Stomach smooth muscle (tissue), 2 donors: Measurements from ENCODE around the gene SLC6A2.

Experiments used
- H3K27ac ChIP-seq: one replicate; pipeline ENCODE4 v1.7.0; 2013; ENCODE audit warnings: mild to moderate bottlenecking, low read length, inconsistent platforms
- H3K27me3 ChIP-seq, 2 donors: one replicate each; pipeline ENCODE4 v1.7.0; 2013; ENCODE audit warnings: low read length in 2 of 2; ENCODE audit not compliant: insufficient read depth in 2 of 2, control insufficient read depth in 1 of 2
- H3K36me3 ChIP-seq, 2 donors: one replicate each; pipeline ENCODE4 v1.7.0; 2013; ENCODE audit warnings: low read length in 2 of 2; ENCODE audit not compliant: control insufficient read depth in 2 of 2, insufficient read depth in 2 of 2
- H3K4me1 ChIP-seq: one replicate; pipeline ENCODE4 v1.7.0; 2013; ENCODE audit warnings: low read length; ENCODE audit not compliant: control insufficient read depth, insufficient read depth
- H3K4me3 ChIP-seq, 2 donors: one replicate each; pipeline ENCODE4 v1.7.0; 2013; ENCODE audit warnings: low read length in 2 of 2
- H3K9ac ChIP-seq, 2 donors: one replicate each; pipeline ENCODE4 v1.7.0; 2013; ENCODE audit warnings: low read length in 2 of 2, mild to moderate bottlenecking in 1 of 2
- H3K9me3 ChIP-seq, 2 donors: one replicate each; pipeline ENCODE4 v1.7.0; 2013; ENCODE audit warnings: low read length in 2 of 2; ENCODE audit not compliant: control insufficient read depth in 2 of 2
- donor health status: healthy.
- donor health status: Pancreatic carcinoma.

The SLC6A2 gene

GRCh38 chr16:55697867-55698266, 42.1 kb downstream of the SLC6A2 start:
- Histone ChIP-seq H3K27ac (no peak overlapping the region), H3K27me3 (no peaks in the 10 kb centered on the region), H3K9ac (no peak overlapping the region), H3K9me3 (no peaks in the 10 kb centered on the region), H3K36me3 (no peaks in the 10 kb centered on the region), H3K4me1 (peaks cover 2% of the 10 kb centered on the region), H3K4me3 (no peak overlapping the region)

- no peaks in the 10 kb centered on the region for H3K27me3 ChIP-seq
- no peaks in the 10 kb centered on the region for H3K36me3 ChIP-seq
- H3K9me3 ChIP-seq, result no peaks in the 10 kb centered on the region
- no peak overlapping the region for H3K9ac ChIP-seq
- H3K4me1 ChIP-seq, result peaks cover 2% of the 10 kb centered on the region
- H3K27ac ChIP-seq, result no peak overlapping the region
- H3K4me3 ChIP-seq, result no peak overlapping the region
Measured at GRCh38 chr16:55698331-55698730, 42.5 kb downstream of the SLC6A2 start.

GRCh38 chr16:55698946-55699345, 43.2 kb downstream of the SLC6A2 start:
- Histone ChIP-seq H3K9ac (no peak overlapping the region), H3K27ac (no peak overlapping the region), H3K36me3 (no peaks in the 10 kb centered on the region), H3K9me3 (no peaks in the 10 kb centered on the region), H3K4me3 (no peak overlapping the region), H3K27me3 (no peaks in the 10 kb centered on the region), H3K4me1 (peaks cover 2% of the 10 kb centered on the region)

DNA sequence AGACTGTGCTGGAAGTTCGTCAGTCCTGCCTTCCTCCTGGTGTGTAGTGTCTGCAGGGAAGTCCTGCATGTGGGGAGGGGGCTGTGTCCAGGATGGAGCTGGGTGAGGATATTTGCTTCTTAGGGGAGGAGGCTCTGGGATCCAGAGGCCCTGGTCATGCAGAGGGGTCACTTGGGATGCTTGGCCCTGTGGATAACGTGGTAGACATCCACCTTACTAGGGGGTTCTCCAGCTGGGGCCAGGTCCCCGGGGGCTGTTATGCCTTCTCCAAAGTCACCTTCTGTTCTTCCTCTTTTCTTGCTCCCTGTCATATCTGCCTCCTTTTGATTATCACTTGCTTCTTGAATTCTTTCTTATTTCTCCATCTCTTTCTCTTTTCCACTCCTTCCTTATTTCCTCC, 43.8 kb downstream of the SLC6A2 start:
- no peak overlapping the region for H3K27ac ChIP-seq
- H3K4me1 ChIP-seq, result peaks cover 2% of the 10 kb centered on the region
- H3K9ac ChIP-seq, result no peak overlapping the region
- no peak overlapping the region for H3K4me3 ChIP-seq
- no peaks in the 10 kb centered on the region for H3K27me3 ChIP-seq
- no peaks in the 10 kb centered on the region for H3K36me3 ChIP-seq
- H3K9me3 ChIP-seq, result no peaks in the 10 kb centered on the region

GRCh38 chr16:55700067-55700466, 44.3 kb downstream of the SLC6A2 start:
- Histone ChIP-seq H3K36me3 (no peaks in the 10 kb centered on the region), H3K9ac (no peak overlapping the region), H3K4me1 (peaks cover 2% of the 10 kb centered on the region), H3K27me3 (no peaks in the 10 kb centered on the region), H3K4me3 (no peak overlapping the region), H3K27ac (no peak overlapping the region), H3K9me3 (no peaks in the 10 kb centered on the region)

GRCh38 chr16:55700961-55701360, 45.2 kb downstream of the SLC6A2 start:
- Histone ChIP-seq H3K27me3 (no peaks in the 10 kb centered on the region), H3K27ac (no peak overlapping the region), H3K4me3 (no peak overlapping the region), H3K36me3 (no peaks in the 10 kb centered on the region), H3K9ac (no peak overlapping the region), H3K9me3 (no peaks in the 10 kb centered on the region), H3K4me1 (peaks cover 2% of the 10 kb centered on the region)

GRCh38 chr16:55701442-55702319, 45.9 kb downstream of the SLC6A2 start:
- Histone ChIP-seq H3K4me1 (peaks cover 2% of the 10 kb centered on the region), H3K27ac (no peak overlapping the region), H3K9me3 (no peaks in the 10 kb centered on the region), H3K27me3 (no peaks in the 10 kb centered on the region), H3K9ac (no peak overlapping the region), H3K4me3 (no peak overlapping the region), H3K36me3 (no peaks in the 10 kb centered on the region)

- Histone ChIP-seq H3K9me3 (no peaks in the 10 kb centered on the region), H3K36me3 (no peaks in the 10 kb centered on the region), H3K9ac (no peak overlapping the region), H3K27ac (no peak overlapping the region), H3K4me1 (peaks cover 5% of the 10 kb centered on the region), H3K27me3 (peaks cover 0 to 4% of the 10 kb centered on the region in 2 donors), H3K4me3 (no peak overlapping the region)
Measured at GRCh38 chr16:55703003-55704001, 47.5 kb downstream of the SLC6A2 start.

DNA sequence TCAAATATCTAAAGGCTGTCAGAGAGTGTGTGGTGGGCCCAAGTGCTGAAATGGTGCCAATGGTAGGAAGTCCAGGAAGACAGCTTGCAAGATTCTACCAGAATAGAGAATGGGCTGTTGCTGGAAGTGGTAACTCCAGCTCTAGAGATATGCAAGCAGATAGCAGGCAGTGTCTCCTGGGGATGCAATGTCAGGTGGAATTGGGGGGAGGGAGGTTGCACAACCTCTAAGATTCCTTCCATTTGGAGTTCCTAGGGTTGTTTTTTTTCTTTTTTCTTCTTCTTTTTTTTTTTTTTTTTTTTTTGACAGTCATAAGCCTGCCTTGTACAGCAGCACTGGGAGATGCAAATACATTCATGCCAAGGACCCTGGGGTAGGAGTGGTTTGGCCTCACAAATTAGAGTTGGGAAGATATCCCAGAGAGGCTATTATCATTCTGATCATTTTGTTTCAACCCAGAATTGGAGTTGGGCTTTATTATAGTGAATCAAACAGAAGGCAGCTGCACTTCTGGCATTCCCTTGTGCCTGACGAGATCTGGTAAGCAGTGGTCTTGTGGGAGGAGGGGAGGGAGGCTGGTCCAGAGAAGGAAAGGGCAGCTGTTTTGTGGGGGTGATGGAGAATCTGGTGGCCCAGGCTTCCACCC, 51.1 kb downstream of the SLC6A2 start:
- Histone ChIP-seq H3K4me1 (peaks cover 2% of the 10 kb centered on the region), H3K27ac (no peak overlapping the region), H3K27me3 (peaks cover 0 to 8% of the 10 kb centered on the region in 2 donors), H3K36me3 (no peaks in the 10 kb centered on the region), H3K4me3 (no peak overlapping the region), H3K9me3 (no peaks in the 10 kb centered on the region), H3K9ac (no peak overlapping the region)

DNA sequence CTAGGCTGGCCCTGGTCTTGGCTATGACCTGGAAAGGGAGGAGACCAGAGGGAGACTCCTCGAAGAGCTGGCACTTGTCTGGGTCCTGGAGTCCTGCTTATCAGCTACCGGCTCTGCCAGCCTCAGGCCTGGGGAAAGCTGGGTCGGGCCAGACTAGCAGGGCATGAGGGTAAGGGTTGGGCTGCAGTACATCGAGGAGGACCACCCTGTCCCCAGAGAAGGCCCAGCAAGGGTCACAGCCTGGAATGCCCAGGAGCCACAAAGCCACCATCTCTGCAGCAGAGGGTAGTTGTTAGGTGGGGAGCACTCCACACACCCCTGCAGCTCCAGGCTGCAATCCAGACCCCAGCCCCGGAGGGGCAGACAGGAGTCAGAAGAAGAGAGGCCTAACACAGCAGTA, 54.0 kb downstream of the SLC6A2 start:
- Histone ChIP-seq H3K27ac (no peak overlapping the region), H3K4me3 (no peak overlapping the region), H3K9ac (no peak overlapping the region), H3K36me3 (no peaks in the 10 kb centered on the region), H3K9me3 (no peaks in the 10 kb centered on the region), H3K4me1 (peaks cover 2% of the 10 kb centered on the region), H3K27me3 (peaks cover 0 to 8% of the 10 kb centered on the region in 2 donors)
